ENCODE results near the gene GALNT10. TPM values are rescaled to one million over a fixed set of nuclear protein-coding genes. Genes with fewer than 3 reads are reported as not detected.
A peak's percentile ranks its signal among the peaks of the same experiment; 100 is the strongest.

The GALNT10 gene
- total and polyA plus RNA-seq, 10 of the 15 experiments (the other 5 are each of a cell fraction or from before 2014, with no cell fraction given) = 3.9 to 35.4 (median 15.5) TPM

GRCh38 chr5:154214371-154215106 is 24.0 kb downstream of the GALNT10 start (continued):
- TF ChIP-seq JUNB (IDR thresholded peaks at IDR 0.05) = peak; percentile 94
- TF ChIP-seq JUND (IDR thresholded peaks at IDR 0.05; ENCODE audit: low read depth, low read length) = no peak
- TF ChIP-seq, protein P1, sequence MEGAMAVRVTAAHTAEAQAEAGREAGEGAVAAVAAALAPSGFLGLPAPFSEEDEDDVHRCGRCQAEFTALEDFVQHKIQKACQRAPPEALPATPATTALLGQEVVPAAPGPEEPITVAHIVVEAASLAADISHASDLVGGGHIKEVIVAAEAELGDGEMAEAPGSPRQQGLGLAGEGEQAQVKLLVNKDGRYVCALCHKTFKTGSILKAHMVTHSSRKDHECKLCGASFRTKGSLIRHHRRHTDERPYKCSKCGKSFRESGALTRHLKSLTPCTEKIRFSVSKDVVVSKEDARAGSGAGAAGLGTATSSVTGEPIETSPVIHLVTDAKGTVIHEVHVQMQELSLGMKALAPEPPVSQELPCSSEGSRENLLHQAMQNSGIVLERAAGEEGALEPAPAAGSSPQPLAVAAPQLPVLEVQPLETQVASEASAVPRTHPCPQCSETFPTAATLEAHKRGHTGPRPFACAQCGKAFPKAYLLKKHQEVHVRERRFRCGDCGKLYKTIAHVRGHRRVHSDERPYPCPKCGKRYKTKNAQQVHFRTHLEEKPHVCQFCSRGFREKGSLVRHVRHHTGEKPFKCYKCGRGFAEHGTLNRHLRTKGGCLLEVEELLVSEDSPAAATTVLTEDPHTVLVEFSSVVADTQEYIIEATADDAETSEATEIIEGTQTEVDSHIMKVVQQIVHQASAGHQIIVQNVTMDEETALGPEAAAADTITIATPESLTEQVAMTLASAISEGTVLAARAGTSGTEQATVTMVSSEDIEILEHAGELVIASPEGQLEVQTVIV (IDR thresholded peaks at IDR 0.05; ENCODE audit: borderline replicate concordance, partially characterized antibody) = no peak
- no peak for TF ChIP-seq SMAD1 (IDR thresholded peaks at IDR 0.05; ENCODE audit: low read depth, partially characterized antibody)
- TF ChIP-seq GABPA (IDR thresholded peaks at IDR 0.05; ENCODE audit: low read depth) = peak; percentile 40; the same call in 1 of the 2 replicates
- TF ChIP-seq IKZF1 (conservative IDR thresholded peaks at IDR 0.05) = peak; percentile 52; the same call in 1 of the 2 replicates
- no peak for TF ChIP-seq NFYA (IDR thresholded peaks at IDR 0.05; ENCODE audit: borderline replicate concordance, low read depth, low read length)
- TF ChIP-seq TCF12 (IDR thresholded peaks at IDR 0.05; ENCODE audit: low read depth, low read length) = no peak
- no peak for TF ChIP-seq CBFB (IDR thresholded peaks at IDR 0.05; ENCODE audit: low read depth)
- no peak for TF ChIP-seq PML (IDR thresholded peaks at IDR 0.05; ENCODE audit: low read length)
- peak; percentile 41; the same call in 1 of the 2 replicates for TF ChIP-seq MTA2 (IDR thresholded peaks at IDR 0.05; ENCODE audit: low read depth)
- TF ChIP-seq EED (IDR thresholded peaks at IDR 0.05; ENCODE audit: low read depth) = peak; percentile 82; the same call in 1 of the 2 replicates
- peak; percentile 77; the same call in 1 of the 2 replicates for TF ChIP-seq BCL11A (IDR thresholded peaks at IDR 0.05; ENCODE audit: low read depth, low read length)
- no peak for TF ChIP-seq MEF2A (IDR thresholded peaks at IDR 0.05; ENCODE audit: insufficient read depth, low read depth, low read length)
- TF ChIP-seq EP300 (IDR thresholded peaks at IDR 0.05; ENCODE audit: borderline replicate concordance in 1 of 2, control insufficient read depth in 1 of 2, low read depth in 2 of 2, low read length in 2 of 2) = peak in 1 of 2 experiments; percentile 27; a peak in 1 of 4 replicates
- peak; percentile 47 to 59 for TF ChIP-seq IKZF2 (IDR thresholded peaks at IDR 0.05)
- TF ChIP-seq E2F4 (IDR thresholded peaks at IDR 0.05; ENCODE audit: low read depth, low read length) = no peak
- TF ChIP-seq ZNF384 (IDR thresholded peaks at IDR 0.05; ENCODE audit: borderline replicate concordance, low read depth, low read length) = no peak
- no peak for TF ChIP-seq RFX5 (IDR thresholded peaks at IDR 0.05; ENCODE audit: low read depth, low read length)
- peak; percentile 66 for TF ChIP-seq ATF2 (IDR thresholded peaks at IDR 0.05; ENCODE audit: low read length)
- no peak for TF ChIP-seq ZNF217 (IDR thresholded peaks at IDR 0.05)
- TF ChIP-seq RUNX3 (IDR thresholded peaks at IDR 0.05; ENCODE audit: low read length) = peak; percentile 81
- TF ChIP-seq RELB (IDR thresholded peaks at IDR 0.05; ENCODE audit: low read depth) = no peak
- no peak for TF ChIP-seq SUPT20H (IDR thresholded peaks at IDR 0.05; ENCODE audit: borderline replicate concordance, control insufficient read depth, low read depth, low read length)
